PFSK-1 (cell line): ENCODE data around the gene NXN.

Experiments
- FOXP2 ChIP-seq: optimal IDR thresholded peaks from 2 replicates; pipeline ENCODE3; 2011; ENCODE audit warnings: borderline replicate concordance, control low read depth, inconsistent platforms; ENCODE audit not compliant: insufficient read depth; ENCODE audit errors: extremely low read length, extremely low read depth
- POLR2AphosphoS5 ChIP-seq: IDR thresholded peaks from 2 replicates; pipeline ENCODE4 v1.6.1; 2012; ENCODE audit warnings: low read depth, mild to moderate bottlenecking, control low read depth, low read length, moderate library complexity
- SIN3A ChIP-seq: IDR thresholded peaks from 2 replicates; pipeline ENCODE4 v1.6.1; 2012; ENCODE audit warnings: mild to moderate bottlenecking, low read length, moderate library complexity, borderline replicate concordance; ENCODE audit not compliant: insufficient read depth
- TAF1 ChIP-seq: IDR thresholded peaks from 2 replicates; pipeline ENCODE4 v1.6.1; 2012; ENCODE audit warnings: low read length, control low read depth, borderline replicate concordance; ENCODE audit not compliant: insufficient read depth
- TF ChIP-seq, protein P1 (sequence below), 2 experiments: IDR thresholded peaks; 2 replicates each; pipeline versions ENCODE4 v1.6.1 to v1.8.0; 2011 to 2012; ENCODE audit warnings: low read depth in 2 of 2, low read length in 2 of 2, control low read depth in 1 of 2, inconsistent platforms in 1 of 2, mild to moderate bottlenecking in 1 of 2, moderate library complexity in 1 of 2; ENCODE audit not compliant: insufficient read depth in 1 of 2

DNA sequence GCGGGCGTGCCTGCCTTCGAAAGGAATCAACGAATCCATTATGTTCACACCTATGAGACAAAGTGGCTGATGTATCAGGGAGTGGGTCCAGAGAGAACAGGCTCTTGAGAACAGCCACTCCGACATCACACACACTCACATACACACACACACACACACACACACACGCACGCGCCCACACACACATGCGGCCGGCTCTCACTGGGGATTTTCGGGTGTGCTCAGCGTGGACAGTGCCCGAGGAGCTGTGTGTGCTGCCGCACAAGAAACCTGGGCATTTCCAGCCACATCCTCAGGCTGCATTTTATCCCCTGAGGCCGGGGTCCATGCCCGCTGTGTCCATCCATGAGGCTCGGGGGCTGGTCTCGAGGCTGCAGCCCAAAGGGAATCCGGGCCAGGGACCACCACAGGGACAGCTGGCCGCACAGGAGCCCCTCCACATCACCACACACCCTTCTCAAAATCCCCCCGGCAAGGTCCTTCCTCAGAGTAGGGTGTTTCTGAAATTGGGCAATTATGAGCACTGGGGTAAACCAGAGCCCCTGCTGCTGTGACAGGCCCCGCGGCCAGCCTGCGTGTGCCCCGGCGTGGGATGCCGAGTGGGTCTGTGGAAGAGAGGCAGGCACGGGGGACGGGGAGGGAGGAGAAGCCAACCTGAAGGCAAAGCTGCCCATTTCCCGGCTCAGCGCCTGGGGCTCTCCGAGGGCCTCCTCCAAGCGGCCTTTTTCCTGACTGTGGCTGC is 172.6 kb downstream of the NXN start:
- TF ChIP-seq TAF1, result no peak
- TF ChIP-seq POLR2AphosphoS5, result no peak
- TF ChIP-seq FOXP2, result no peak
- TF ChIP-seq, protein P1, sequence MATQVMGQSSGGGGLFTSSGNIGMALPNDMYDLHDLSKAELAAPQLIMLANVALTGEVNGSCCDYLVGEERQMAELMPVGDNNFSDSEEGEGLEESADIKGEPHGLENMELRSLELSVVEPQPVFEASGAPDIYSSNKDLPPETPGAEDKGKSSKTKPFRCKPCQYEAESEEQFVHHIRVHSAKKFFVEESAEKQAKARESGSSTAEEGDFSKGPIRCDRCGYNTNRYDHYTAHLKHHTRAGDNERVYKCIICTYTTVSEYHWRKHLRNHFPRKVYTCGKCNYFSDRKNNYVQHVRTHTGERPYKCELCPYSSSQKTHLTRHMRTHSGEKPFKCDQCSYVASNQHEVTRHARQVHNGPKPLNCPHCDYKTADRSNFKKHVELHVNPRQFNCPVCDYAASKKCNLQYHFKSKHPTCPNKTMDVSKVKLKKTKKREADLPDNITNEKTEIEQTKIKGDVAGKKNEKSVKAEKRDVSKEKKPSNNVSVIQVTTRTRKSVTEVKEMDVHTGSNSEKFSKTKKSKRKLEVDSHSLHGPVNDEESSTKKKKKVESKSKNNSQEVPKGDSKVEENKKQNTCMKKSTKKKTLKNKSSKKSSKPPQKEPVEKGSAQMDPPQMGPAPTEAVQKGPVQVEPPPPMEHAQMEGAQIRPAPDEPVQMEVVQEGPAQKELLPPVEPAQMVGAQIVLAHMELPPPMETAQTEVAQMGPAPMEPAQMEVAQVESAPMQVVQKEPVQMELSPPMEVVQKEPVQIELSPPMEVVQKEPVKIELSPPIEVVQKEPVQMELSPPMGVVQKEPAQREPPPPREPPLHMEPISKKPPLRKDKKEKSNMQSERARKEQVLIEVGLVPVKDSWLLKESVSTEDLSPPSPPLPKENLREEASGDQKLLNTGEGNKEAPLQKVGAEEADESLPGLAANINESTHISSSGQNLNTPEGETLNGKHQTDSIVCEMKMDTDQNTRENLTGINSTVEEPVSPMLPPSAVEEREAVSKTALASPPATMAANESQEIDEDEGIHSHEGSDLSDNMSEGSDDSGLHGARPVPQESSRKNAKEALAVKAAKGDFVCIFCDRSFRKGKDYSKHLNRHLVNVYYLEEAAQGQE (IDR thresholded peaks at IDR 0.05; ENCODE audit: insufficient read depth in 1 of 2, low read depth in 2 of 2, low read length in 2 of 2), result no peak
- no peak for TF ChIP-seq SIN3A
